ENCODE data around the gene ASPSCR1.

DNA sequence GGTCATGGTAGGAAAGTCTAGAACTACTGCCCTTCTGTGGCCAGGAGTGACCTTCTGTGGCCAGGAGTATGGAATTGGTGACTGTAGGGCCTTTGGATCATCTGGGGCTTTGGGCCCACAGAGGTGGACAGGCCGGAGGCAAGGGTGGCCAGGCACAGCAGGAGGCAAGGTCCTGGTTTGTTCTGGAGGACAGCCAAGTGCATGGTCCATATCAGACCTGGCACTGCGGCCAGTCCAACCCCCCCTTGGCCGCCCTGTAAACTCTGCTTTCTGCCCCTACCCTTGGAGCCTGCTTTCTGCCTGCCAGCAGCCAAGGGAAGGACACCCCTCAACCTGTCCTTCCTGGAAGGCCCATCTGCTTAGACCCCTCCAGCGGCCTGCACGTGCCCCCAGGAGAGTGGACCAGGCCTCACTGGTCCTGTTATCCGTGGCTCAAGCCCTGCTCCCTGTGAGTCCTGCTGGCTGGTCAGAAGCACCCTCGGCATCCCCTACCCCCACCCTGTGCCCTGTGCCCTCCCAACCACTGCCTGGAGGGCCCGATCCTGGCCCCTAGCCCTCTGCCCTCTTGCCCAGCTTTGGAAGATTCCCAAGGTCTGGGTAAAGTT, 62.4 kb downstream of the ASPSCR1 start:
- no peak for TF ChIP-seq GATA2 (IDR thresholded peaks at IDR 0.05; ENCODE audit: low read depth, low read length)
- TF ChIP-seq GATA3 (IDR thresholded peaks at IDR 0.05; ENCODE audit: low read depth, low read length): no peak
